KOPT-K1 (cell line): Measurements from ENCODE around the gene RASGEF1C.

Experiments
- H3K27ac ChIP-seq: fragments of 200-600 bp; sonication (generic); 2 replicates; pipeline ENCODE4 v1.5.1; 2016; ENCODE audit warnings: antibody characterized with exemption, mild to moderate bottlenecking, low read depth, low read length; ENCODE audit not compliant: poor library complexity, severe bottlenecking
- H3K36me3 ChIP-seq: fragments of 200-600 bp; sonication (generic); 2 replicates; pipeline ENCODE4 v1.5.1; 2017; ENCODE audit warnings: antibody characterized with exemption, mild to moderate bottlenecking, low read length, moderate library complexity; ENCODE audit not compliant: insufficient read depth
- H3K9me3 ChIP-seq: fragments of 200-600 bp; sonication (generic); 2 replicates; pipeline ENCODE4 v1.5.1; 2017; ENCODE audit warnings: antibody characterized with exemption, low read length, mild to moderate bottlenecking; ENCODE audit not compliant: insufficient read depth, poor library complexity, severe bottlenecking

The RASGEF1C gene

GRCh38 chr5:180119031-180119902, 89.7 kb downstream of the RASGEF1C start:
- Histone ChIP-seq H3K36me3 (no peaks in the 10 kb centered on the region), H3K27ac (no peak overlapping the region), H3K9me3 (no peaks in the 10 kb centered on the region)

- H3K27ac ChIP-seq, result no peak overlapping the region
- no peaks in the 10 kb centered on the region for H3K9me3 ChIP-seq
- no peaks in the 10 kb centered on the region for H3K36me3 ChIP-seq
Observed at GRCh38 chr5:180118391-180118791, 90.6 kb downstream of the RASGEF1C start.

GRCh38 chr5:180117000-180117725, 91.8 kb downstream of the RASGEF1C start:
- no peaks in the 10 kb centered on the region for H3K9me3 ChIP-seq
- H3K27ac ChIP-seq, result no peak overlapping the region
- H3K36me3 ChIP-seq, result no peaks in the 10 kb centered on the region

GRCh38 chr5:180116077-180116999, 92.7 kb downstream of the RASGEF1C start:
- H3K27ac ChIP-seq, result no peak overlapping the region
- H3K36me3 ChIP-seq, result no peaks in the 10 kb centered on the region
- no peaks in the 10 kb centered on the region for H3K9me3 ChIP-seq

- Histone ChIP-seq H3K27ac (no peak overlapping the region), H3K36me3 (no peaks in the 10 kb centered on the region)
Observed at GRCh38 chr5:180115326-180116076, 93.5 kb downstream of the RASGEF1C start.

GRCh38 chr5:180114304-180115003, 94.6 kb downstream of the RASGEF1C start:
- Histone ChIP-seq H3K36me3 (no peaks in the 10 kb centered on the region), H3K27ac (no peak overlapping the region), H3K9me3 (no peaks in the 10 kb centered on the region)

More at GRCh38 chr5:180115326-180116076, 93.5 kb downstream of the RASGEF1C start:
- H3K9me3 ChIP-seq, result no peaks in the 10 kb centered on the region

- Histone ChIP-seq H3K9me3 (no peaks in the 10 kb centered on the region), H3K27ac (no peak overlapping the region), H3K36me3 (no peaks in the 10 kb centered on the region)
Observed at GRCh38 chr5:180113660-180114303, 95.2 kb downstream of the RASGEF1C start.

- no peak overlapping the region for H3K27ac ChIP-seq
- H3K36me3 ChIP-seq, result no peaks in the 10 kb centered on the region
Observed at GRCh38 chr5:180112181-180112861, 96.7 kb downstream of the RASGEF1C start.

GRCh38 chr5:180111273-180112002, 97.6 kb downstream of the RASGEF1C start:
- Histone ChIP-seq H3K27ac (no peak overlapping the region), H3K36me3 (no peaks in the 10 kb centered on the region), H3K9me3 (peaks cover 19% of the 10 kb centered on the region)

More at GRCh38 chr5:180112181-180112861, 96.7 kb downstream of the RASGEF1C start:
- H3K9me3 ChIP-seq, result peaks cover 10% of the 10 kb centered on the region

GRCh38 chr5:180109920-180110319, 99.1 kb downstream of the RASGEF1C start:
- Histone ChIP-seq H3K36me3 (no peaks in the 10 kb centered on the region), H3K9me3 (peaks cover 23% of the 10 kb centered on the region), H3K27ac (no peak overlapping the region)

GRCh38 chr5:180107005-180107404, 102.0 kb downstream of the RASGEF1C start:
- Histone ChIP-seq H3K36me3 (no peaks in the 10 kb centered on the region), H3K9me3 (peaks cover 23% of the 10 kb centered on the region), H3K27ac (no peak overlapping the region)

- Histone ChIP-seq H3K36me3 (no peaks in the 10 kb centered on the region), H3K9me3 (peaks cover 23% of the 10 kb centered on the region), H3K27ac (no peak overlapping the region)
Observed at GRCh38 chr5:180105827-180106312, 103.1 kb downstream of the RASGEF1C start.
